Upper lobe of left lung (tissue), 6 donors: ENCODE results near the gene FCRL1. TPM values are rescaled to one million over a fixed set of nuclear protein-coding genes. Genes with fewer than 3 reads are reported as not detected.

ENCODE experiments used
- ATAC-seq, 2 donors: fragments of 200-7000 bp; cut with Tn5 transposase; one replicate each; pipeline ENCODE4 v1.9.1; 2022; ENCODE audit warnings: mild to moderate bottlenecking in 2 of 2, moderate library complexity in 2 of 2; ENCODE audit not compliant: low FRiP score in 2 of 2
- DNase-seq, 2 donors: peaks; one replicate each; pipeline ENCODE4 v3.0.0-alpha.2; 2019 to 2020
- H3K27ac ChIP-seq, 4 donors: fragments of 200-600 bp; sonication (generic); one replicate each; pipeline ENCODE4 v1.5.1; 2016 to 2019
- H3K27me3 ChIP-seq, 4 donors: fragments of 200-600 bp; sonication (generic); one replicate each; pipeline ENCODE4 v1.5.1; 2017 to 2019
- H3K36me3 ChIP-seq, 4 donors: fragments of 200-600 bp; sonication (generic); one replicate each; pipeline ENCODE4 v1.5.1; 2016 to 2019
- H3K4me1 ChIP-seq, 4 donors: fragments of 200-600 bp; sonication (generic); one replicate each; pipeline ENCODE4 v1.5.1; 2018 to 2019
- H3K4me3 ChIP-seq, 4 donors: fragments of 200-600 bp; sonication (generic); one replicate each; pipeline ENCODE4 v1.5.1; 2017 to 2019; ENCODE audit warnings: mild to moderate bottlenecking in 2 of 4, moderate library complexity in 1 of 4
- H3K9me3 ChIP-seq, 4 donors: fragments of 200-600 bp; sonication (generic); one replicate each; pipeline ENCODE4 v1.5.1; 2018 to 2019
- CTCF ChIP-seq, 6 experiments: fragments of 450-650 bp in 4 of 6; fragments of 200-600 bp in 2 of 6; sonication (generic) in 2 of 6; IDR thresholded peaks; one replicate each; pipeline ENCODE4 v1.5.1; 2016 to 2019; ENCODE audit warnings: antibody characterized with exemption in 6 of 6
- EP300 ChIP-seq, 4 donors: sonication (generic); formaldehyde crosslinking; IDR thresholded peaks; one replicate each; pipeline ENCODE4 v1.5.1; 2017; ENCODE audit warnings: antibody characterized with exemption in 4 of 4, control low read depth in 2 of 4
- POLR2A ChIP-seq, 4 donors: fragments of 450-650 bp; IDR thresholded peaks; one replicate each; pipeline ENCODE4 v1.5.1; 2016 to 2017; ENCODE audit warnings: antibody characterized with exemption in 4 of 4, mild to moderate bottlenecking in 2 of 4
- POLR2AphosphoS5 ChIP-seq, 2 donors: sonication (generic); formaldehyde crosslinking; IDR thresholded peaks; one replicate each; pipeline ENCODE4 v1.5.1; 2017; ENCODE audit warnings: antibody characterized with exemption in 2 of 2
- WGBS, 2 donors: methylation state at CpG; one replicate each; pipeline ENCODE4 v1.1.5; 2017 to 2018; 5-methylcytosine and 5-hydroxymethylcytosine counted together
- total RNA-seq, 6 donors: library from RNA; depleted of rRNA in 4 of 6; stranded (reverse); fragments of >200 nt in 4 of 6; gene quantifications; one replicate each; pipeline versions ENCODE4 v1.1.0 to v1.2.1, GENCODE V29; 2016 to 2021
- donor health status: DM: no; HTN: no; CAD: no; lungs with moderate emphysema.
- donor health status: DM: no; HTN: yes; CAD: no; lungs with severe emphysema.

FCRL1 gene
- total RNA-seq, 6 donors from 2014 or later, result 1.2 to 18.9 (median 3.6) TPM

- no peaks in the 10 kb centered on the region for H3K4me1 ChIP-seq
- no peak for TF ChIP-seq POLR2AphosphoS5 (IDR thresholded peaks at IDR 0.05)
- TF ChIP-seq POLR2A (IDR thresholded peaks at IDR 0.05), result no peak
- TF ChIP-seq EP300 (IDR thresholded peaks at IDR 0.05), result no peak
- TF ChIP-seq CTCF (IDR thresholded peaks at IDR 0.05), result no peak
- no peaks in the 10 kb centered on the region for H3K27me3 ChIP-seq
- DNase-seq (no peak), ATAC-seq (no peak)
- no peak overlapping the region for H3K27ac ChIP-seq
- H3K36me3 ChIP-seq, result no peaks in the 10 kb centered on the region
- H3K4me3 ChIP-seq, result no peak overlapping the region
- H3K9me3 ChIP-seq, result peaks cover 0 to 6% (median 0%) of the 10 kb centered on the region in 4 donors
- WGBS, 2 donors, result 77 to 89% methylated on average over 1 of the region's 1 CpG
Observed at GRCh38 chr1:157813269-157813668, 6.7 kb downstream of the FCRL1 start.

GRCh38 chr1:157806431-157807149, 13.3 kb downstream of the FCRL1 start:
- H3K27ac ChIP-seq, result no peak overlapping the region
- ATAC-seq, result no peak
- H3K36me3 ChIP-seq, result no peaks in the 10 kb centered on the region
- 54 to 64% methylated on average over 6 of the region's 6 CpGs for WGBS, 2 donors
- H3K27me3 ChIP-seq, result no peaks in the 10 kb centered on the region
- DNase-seq, result no peak
- H3K9me3 ChIP-seq, result no peaks in the 10 kb centered on the region
- TF ChIP-seq CTCF (IDR thresholded peaks at IDR 0.05), result no peak
- no peak for TF ChIP-seq EP300 (IDR thresholded peaks at IDR 0.05)
- no peaks in the 10 kb centered on the region for H3K4me1 ChIP-seq
- no peak overlapping the region for H3K4me3 ChIP-seq

GRCh38 chr1:157803851-157804250, 16.1 kb downstream of the FCRL1 start:
- Histone ChIP-seq H3K27me3 (no peaks in the 10 kb centered on the region), H3K4me3 (no peak overlapping the region), H3K9me3 (no peaks in the 10 kb centered on the region), H3K4me1 (no peaks in the 10 kb centered on the region), H3K27ac (no peak overlapping the region), H3K36me3 (no peaks in the 10 kb centered on the region)
- WGBS, 2 donors, result 71 to 84% methylated on average over 7 of the region's 7 CpGs
- TF ChIP-seq EP300 (IDR thresholded peaks at IDR 0.05) (no peak), POLR2A (IDR thresholded peaks at IDR 0.05) (no peak), POLR2AphosphoS5 (IDR thresholded peaks at IDR 0.05) (no peak), CTCF (IDR thresholded peaks at IDR 0.05) (no peak)
- peak; percentile 20 to 80 for ATAC-seq
- peak; percentile 5 to 23 for DNase-seq

- H3K27ac ChIP-seq, result no peak overlapping the region
- no peak overlapping the region for H3K4me3 ChIP-seq
- 70 to 83% methylated on average over 1 of the region's 1 CpG for WGBS, 2 donors
- no peaks in the 10 kb centered on the region for H3K4me1 ChIP-seq
- no peaks in the 10 kb centered on the region for H3K27me3 ChIP-seq
- no peaks in the 10 kb centered on the region for H3K9me3 ChIP-seq
- H3K36me3 ChIP-seq, result no peaks in the 10 kb centered on the region
- DNase-seq (no peak), ATAC-seq (no peak)
- no peak for TF ChIP-seq EP300 (IDR thresholded peaks at IDR 0.05)
- no peak for TF ChIP-seq CTCF (IDR thresholded peaks at IDR 0.05)
- TF ChIP-seq POLR2AphosphoS5 (IDR thresholded peaks at IDR 0.05), result no peak
- TF ChIP-seq POLR2A (IDR thresholded peaks at IDR 0.05), result no peak
Observed at GRCh38 chr1:157799996-157800395, 19.9 kb downstream of the FCRL1 start.

GRCh38 chr1:157798211-157798610, 21.7 kb downstream of the FCRL1 start:
- ATAC-seq (peak in 1 of 2 donors; percentile 79), DNase-seq (peak in 1 of 2 donors; percentile 52)
- Histone ChIP-seq H3K36me3 (no peaks in the 10 kb centered on the region), H3K27me3 (no peaks in the 10 kb centered on the region), H3K4me3 (no peak overlapping the region), H3K4me1 (no peaks in the 10 kb centered on the region), H3K27ac (no peak overlapping the region), H3K9me3 (peaks cover 0 to 2% (median 0%) of the 10 kb centered on the region in 4 donors)
- WGBS, 2 donors, result 42 to 88% methylated on average over 5 of the region's 5 CpGs
- TF ChIP-seq POLR2A (IDR thresholded peaks at IDR 0.05) (no peak), POLR2AphosphoS5 (IDR thresholded peaks at IDR 0.05) (no peak), CTCF (IDR thresholded peaks at IDR 0.05) (no peak), EP300 (IDR thresholded peaks at IDR 0.05) (no peak)
